ENCODE results near the gene PTPRN2.

DNA sequence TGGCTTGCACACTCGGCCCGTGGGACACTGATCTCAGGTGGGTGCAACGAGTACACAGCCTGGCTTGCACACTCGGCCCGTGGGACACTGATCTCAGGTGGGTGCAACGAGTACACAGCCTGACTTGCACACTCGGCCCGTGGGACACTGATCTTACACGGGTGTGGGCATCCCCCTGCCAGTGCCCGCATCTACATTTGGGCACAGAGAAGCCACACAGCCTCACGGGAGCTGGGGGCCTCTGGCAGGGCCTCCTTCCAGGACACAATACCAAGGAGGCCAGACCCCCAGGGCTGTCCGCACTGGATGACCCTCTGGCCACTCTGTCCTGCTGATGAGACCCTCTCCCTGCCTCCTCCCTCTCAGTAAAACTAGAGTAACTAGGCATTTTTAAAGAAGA, 920.4 kb downstream of the PTPRN2 start:
- TF ChIP-seq EZH2 (IDR thresholded peaks at IDR 0.05; ENCODE audit: borderline replicate concordance, low read depth, low read length, poor library complexity, severe bottlenecking), result no peak
- TF ChIP-seq, protein P1, sequence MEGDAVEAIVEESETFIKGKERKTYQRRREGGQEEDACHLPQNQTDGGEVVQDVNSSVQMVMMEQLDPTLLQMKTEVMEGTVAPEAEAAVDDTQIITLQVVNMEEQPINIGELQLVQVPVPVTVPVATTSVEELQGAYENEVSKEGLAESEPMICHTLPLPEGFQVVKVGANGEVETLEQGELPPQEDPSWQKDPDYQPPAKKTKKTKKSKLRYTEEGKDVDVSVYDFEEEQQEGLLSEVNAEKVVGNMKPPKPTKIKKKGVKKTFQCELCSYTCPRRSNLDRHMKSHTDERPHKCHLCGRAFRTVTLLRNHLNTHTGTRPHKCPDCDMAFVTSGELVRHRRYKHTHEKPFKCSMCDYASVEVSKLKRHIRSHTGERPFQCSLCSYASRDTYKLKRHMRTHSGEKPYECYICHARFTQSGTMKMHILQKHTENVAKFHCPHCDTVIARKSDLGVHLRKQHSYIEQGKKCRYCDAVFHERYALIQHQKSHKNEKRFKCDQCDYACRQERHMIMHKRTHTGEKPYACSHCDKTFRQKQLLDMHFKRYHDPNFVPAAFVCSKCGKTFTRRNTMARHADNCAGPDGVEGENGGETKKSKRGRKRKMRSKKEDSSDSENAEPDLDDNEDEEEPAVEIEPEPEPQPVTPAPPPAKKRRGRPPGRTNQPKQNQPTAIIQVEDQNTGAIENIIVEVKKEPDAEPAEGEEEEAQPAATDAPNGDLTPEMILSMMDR (conservative IDR thresholded peaks at IDR 0.05; ENCODE audit: low read depth, low read length), result no peak

Data from A673 (cell line).